HT1080 (cell line): ENCODE results near the gene BANK1. TPM values are rescaled to one million over a fixed set of nuclear protein-coding genes. Genes with fewer than 3 reads are reported as not detected.
A peak's percentile ranks its signal among the peaks of the same experiment; 100 is the strongest.

Source experiments
- DNase-seq: peaks from one replicate; pipeline ENCODE4 v3.0.0-alpha.2; 2015; ENCODE audit warnings: low read depth
- total RNA-seq: library from RNA; depleted of rRNA; stranded (reverse); fragments of >200 nt; shearing (Covaris generic); gene quantifications from 2 replicates; pipeline ENCODE4 v1.2.3, GENCODE V29; 2014

Gene BANK1
- total RNA-seq, 1 experiment from 2014 or later: not detected

GRCh38 chr4:101954975-101955678 is 164.6 kb downstream of the BANK1 start:
- no peak for DNase-seq

- no peak for DNase-seq
These were observed 165.7 kb downstream of the BANK1 start for GRCh38 chr4:101956068-101956825.

DNA sequence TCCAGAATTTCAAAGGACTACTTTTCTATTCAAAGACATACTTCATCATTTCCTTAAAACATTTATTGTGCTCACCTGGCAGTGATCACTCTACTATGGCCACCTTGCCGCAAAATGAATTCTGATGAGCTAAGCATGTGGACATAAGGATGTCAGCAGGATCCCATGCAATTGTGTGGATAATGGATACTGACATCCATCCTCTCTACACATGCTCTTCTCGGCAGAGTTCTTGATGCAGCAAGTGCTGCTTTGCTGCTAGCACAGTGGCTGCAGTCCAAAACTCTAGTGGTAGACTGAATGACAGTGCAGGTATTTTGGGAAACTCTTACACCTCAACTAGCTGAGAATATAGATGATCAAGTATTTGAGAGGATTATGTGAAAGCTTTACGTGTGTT is 168.0 kb downstream of the BANK1 start:
- no peak for DNase-seq

- DNase-seq: no peak
These were observed 169.9 kb downstream of the BANK1 start for GRCh38 chr4:101960431-101960830.

- peak; percentile 31 for DNase-seq
These were observed 170.6 kb downstream of the BANK1 start for GRCh38 chr4:101961144-101961543.

- DNase-seq: no peak
These were observed 177.3 kb downstream of the BANK1 start for GRCh38 chr4:101967697-101968346.

- DNase-seq: no peak
These were observed 177.8 kb downstream of the BANK1 start for GRCh38 chr4:101968364-101968763.

DNA sequence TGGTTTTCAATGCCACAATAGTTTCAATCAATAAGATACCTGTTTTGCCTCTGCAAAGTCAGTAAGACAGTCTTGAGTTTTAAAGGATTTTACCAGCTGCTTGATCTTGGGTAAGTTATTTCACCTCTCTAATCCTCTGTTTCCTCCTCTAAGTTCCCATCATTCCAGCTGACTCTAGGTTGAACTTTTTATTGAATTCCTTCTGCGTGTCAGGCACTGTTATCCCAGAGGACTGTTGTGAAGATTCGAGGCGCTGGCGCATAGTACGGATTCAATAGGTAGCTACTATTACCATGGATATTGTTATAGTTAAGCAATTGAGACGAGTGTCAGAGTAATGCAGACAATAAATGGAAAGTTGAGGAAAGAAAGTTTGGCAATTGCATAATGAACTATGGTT is 179.4 kb downstream of the BANK1 start:
- no peak for DNase-seq

GRCh38 chr4:101970547-101971155 is 180.1 kb downstream of the BANK1 start:
- no peak for DNase-seq

DNA sequence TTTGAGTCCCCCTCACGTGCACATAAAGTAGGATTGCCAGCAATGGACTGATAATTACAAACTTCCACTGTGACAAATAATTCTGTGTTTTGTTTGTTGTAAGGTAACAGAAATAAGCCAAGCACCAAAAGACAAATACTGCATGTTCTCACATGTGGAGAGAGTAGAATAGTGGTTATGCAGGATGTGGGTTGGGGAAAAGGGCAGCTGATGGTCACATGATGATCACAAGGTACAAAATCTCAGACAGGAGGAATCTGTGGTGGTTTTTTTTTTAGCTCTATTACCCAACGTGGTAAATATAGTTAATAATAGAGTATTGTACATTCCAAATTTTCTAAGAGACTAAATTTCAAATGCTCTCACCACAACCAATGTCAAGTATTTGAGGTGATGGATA is 182.3 kb downstream of the BANK1 start:
- peak; percentile 44 for DNase-seq

DNA sequence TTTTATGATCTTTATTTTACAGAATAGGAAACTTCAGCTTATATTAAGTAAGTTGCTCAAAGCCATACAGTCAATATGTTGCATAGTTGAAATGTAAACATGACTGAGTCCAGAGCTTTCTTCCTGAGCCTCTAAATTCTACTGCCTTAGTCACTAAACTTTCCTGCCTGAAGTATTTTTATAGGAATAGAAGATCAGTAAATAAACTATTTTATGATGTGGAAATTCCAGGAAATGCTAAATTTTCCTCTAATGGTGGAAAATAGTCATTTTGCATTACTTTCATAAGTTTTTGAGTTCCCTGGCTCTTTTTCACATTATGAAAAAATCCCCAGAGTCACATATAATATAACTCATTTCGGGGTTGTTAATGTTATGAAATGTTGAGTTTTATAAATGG is 182.8 kb downstream of the BANK1 start:
- no peak for DNase-seq

DNA sequence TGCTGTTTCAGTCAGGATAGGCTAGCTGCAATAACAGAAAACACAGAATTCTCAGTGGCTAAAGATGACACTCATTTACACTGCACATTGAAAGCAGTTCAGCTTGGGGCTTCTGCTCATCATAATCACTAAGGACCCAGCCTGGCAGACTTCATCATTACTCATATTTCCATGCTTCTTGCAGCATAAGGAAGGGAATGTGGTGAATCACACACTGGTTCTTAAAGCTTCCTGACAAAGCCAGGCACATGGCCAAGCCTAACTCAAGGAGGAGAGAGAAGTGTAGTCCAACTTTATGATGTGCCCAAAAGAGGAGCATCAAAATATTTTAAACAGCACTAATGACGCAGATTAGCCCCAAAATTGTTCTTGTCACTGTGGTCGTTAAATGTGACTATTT is 186.5 kb downstream of the BANK1 start:
- peak; percentile 96 for DNase-seq

DNA sequence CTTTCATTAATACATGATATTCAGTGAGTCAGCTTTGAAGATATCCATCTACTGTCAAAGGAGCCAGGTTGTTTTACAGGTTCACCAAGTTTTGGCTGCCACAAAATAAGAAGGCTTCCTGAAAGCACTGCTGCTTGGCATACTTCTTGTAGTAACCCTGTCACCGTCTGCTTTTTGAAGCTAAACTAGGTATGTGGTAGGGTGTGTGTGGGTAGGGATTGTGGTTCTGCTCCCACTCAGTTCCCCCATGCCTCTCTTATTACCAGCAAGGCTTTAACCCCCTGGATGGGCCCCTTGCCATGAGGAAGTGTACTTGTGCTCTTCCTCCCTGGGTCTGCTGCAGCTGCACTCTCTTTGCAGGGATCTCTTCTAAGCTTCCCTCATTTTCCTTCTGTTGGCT is 191.2 kb downstream of the BANK1 start:
- DNase-seq: no peak

GRCh38 chr4:101983835-101984234 is 193.3 kb downstream of the BANK1 start:
- DNase-seq: no peak

- DNase-seq: no peak
These were observed 197.2 kb downstream of the BANK1 start for GRCh38 chr4:101987623-101988243.

DNA sequence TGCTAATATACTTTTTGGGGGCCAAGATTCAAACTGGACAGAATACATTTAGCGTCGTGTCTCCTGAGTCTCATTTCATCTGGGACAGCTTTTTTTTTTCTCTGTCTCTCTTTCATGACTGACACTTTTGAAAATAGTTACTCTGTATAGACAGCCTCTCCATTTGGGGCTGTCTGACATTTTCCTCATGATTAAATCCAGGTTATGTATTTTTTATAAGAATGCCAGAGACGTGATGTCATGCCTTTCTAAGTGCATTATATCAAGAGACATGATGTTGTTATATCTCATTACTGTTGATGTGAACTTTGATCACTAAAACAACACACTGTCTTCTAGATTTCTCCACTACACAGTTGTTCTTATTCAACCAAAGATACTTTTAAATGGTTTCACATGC is 199.0 kb downstream of the BANK1 start:
- no peak for DNase-seq

DNA sequence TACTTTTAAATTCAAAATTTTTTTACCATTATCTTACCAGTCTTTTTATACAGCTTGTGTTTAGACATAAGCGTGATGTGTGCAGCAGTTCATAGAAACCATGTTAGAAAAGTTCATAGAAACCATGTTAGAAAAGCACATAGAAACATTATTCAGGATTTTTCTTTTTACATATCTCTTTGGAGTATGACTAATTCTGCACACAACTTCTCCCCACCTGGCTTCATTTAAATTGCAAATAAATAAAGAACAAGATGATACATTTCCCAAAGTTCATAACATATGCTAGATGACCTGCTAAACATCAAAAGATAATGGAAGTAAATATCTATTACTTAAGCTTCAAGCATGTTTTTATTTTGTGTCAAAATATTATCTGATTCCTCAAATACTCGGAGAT is 201.9 kb downstream of the BANK1 start:
- no peak for DNase-seq

- no peak for DNase-seq
These were observed 202.7 kb downstream of the BANK1 start for GRCh38 chr4:101993002-101993841.

GRCh38 chr4:101993842-101994775 is 203.6 kb downstream of the BANK1 start:
- no peak for DNase-seq
